PC-3 (cell line): ENCODE data around the gene CKS2. TPM values are rescaled to one million over a fixed set of nuclear protein-coding genes. Genes with fewer than 3 reads are reported as not detected.

Source experiments
- ATAC-seq: fragments of 200-7000 bp; cut with Tn5 transposase; 2 replicates; pipeline ENCODE4 v1.9.1; 2020; ENCODE audit warnings: mild to moderate bottlenecking, moderate library complexity
- BruUV-seq: library from RNA; stranded (reverse); fragments of 400-500 nt; replicated peaks from 2 replicates; lab custom pipeline; 2021; lab: Mats Ljungman, UMichigan
- CTCF ChIA-PET: fragments of 300-600 bp; sonication (Branson Sonifier 250); formaldehyde crosslinking; loops from one replicate; lab custom pipeline; 2022; ENCODE audit warnings: antibody characterized with exemption; lab: Charles Lee
- POLR2A ChIA-PET: fragments of 300-600 bp; sonication (Branson Sonifier 250); formaldehyde crosslinking; loops from one replicate; lab custom pipeline; 2022; ENCODE audit warnings: antibody characterized with exemption; ENCODE audit not compliant: unreplicated experiment; lab: Charles Lee
- DNase-seq: peaks from one replicate; pipeline ENCODE4 v3.0.0-alpha.2; 2015
- H2AFZ ChIP-seq: fragments of 300-600 bp; sonication (generic); 2 replicates; pipeline ENCODE4 v1.6.0; 2016; ENCODE audit warnings: antibody characterized with exemption, low read length
- H3F3A ChIP-seq: fragments of 300-600 bp; sonication (generic); one replicate; pipeline ENCODE4 v1.6.0; 2017; ENCODE audit warnings: antibody characterized with exemption, low read length, control low read depth, mild to moderate bottlenecking; ENCODE audit not compliant: unreplicated experiment
- H3K27ac ChIP-seq: fragments of 300-600 bp; sonication (generic); 2 replicates; pipeline ENCODE4 v1.5.1; 2016; ENCODE audit warnings: mild to moderate bottlenecking, low read length
- H3K27me3 ChIP-seq: fragments of 300-600 bp; sonication (generic); 2 replicates; pipeline ENCODE4 v1.6.1; 2016; ENCODE audit warnings: low read length, mixed read lengths
- H3K36me3 ChIP-seq: fragments of 300-600 bp; sonication (generic); 2 replicates; pipeline ENCODE4 v1.6.1; 2016; ENCODE audit warnings: low read depth, mixed run types, low read length, mixed read lengths
- H3K4me1 ChIP-seq: fragments of 300-600 bp; sonication (generic); 2 replicates; pipeline ENCODE4 v1.5.1; 2016; ENCODE audit warnings: low read length; ENCODE audit not compliant: insufficient read depth
- H3K4me2 ChIP-seq: fragments of 300-600 bp; sonication (generic); 2 replicates; pipeline ENCODE4 v1.6.0; 2016; ENCODE audit warnings: low read length
- H3K4me3 ChIP-seq: fragments of 300-600 bp; sonication (generic); 2 replicates; pipeline ENCODE4 v1.5.1; 2016; ENCODE audit warnings: mild to moderate bottlenecking, low read length, mixed read lengths
- H3K79me2 ChIP-seq: fragments of 300-600 bp; sonication (generic); 2 replicates; pipeline ENCODE4 v1.6.1; 2017; ENCODE audit warnings: low read length, mixed read lengths
- H3K9ac ChIP-seq: fragments of 300-600 bp; sonication (generic); 2 replicates; pipeline ENCODE4 v1.6.0; 2016; ENCODE audit warnings: mild to moderate bottlenecking, low read length
- H3K9me2 ChIP-seq: fragments of 300-600 bp; sonication (generic); replicated peaks from 2 replicates; pipeline ENCODE4 v1.6.1; 2016; ENCODE audit warnings: mixed run types, low read length, mixed read lengths
- H3K9me3 ChIP-seq: fragments of 300-600 bp; sonication (generic); 2 replicates; pipeline ENCODE4 v1.6.1; 2016; ENCODE audit warnings: low read length, mixed read lengths
- H4K20me1 ChIP-seq: fragments of 300-600 bp; sonication (generic); 2 replicates; pipeline ENCODE4 v1.6.1; 2016; ENCODE audit warnings: low read length, mixed read lengths
- CTCF ChIP-seq: fragments of 300-600 bp; sonication (generic); conservative IDR thresholded peaks from 2 replicates; pipeline ENCODE4 v1.5.1; 2017; ENCODE audit warnings: antibody characterized with exemption, low read depth, mild to moderate bottlenecking, low read length
- EZH2 ChIP-seq: fragments of 300-600 bp; sonication (generic); IDR thresholded peaks from one replicate; pipeline ENCODE4 v1.6.1; 2017; ENCODE audit warnings: antibody characterized with exemption, mild to moderate bottlenecking, low read length; ENCODE audit not compliant: unreplicated experiment
- EZH2phosphoT487 ChIP-seq: fragments of 300-600 bp; sonication (generic); IDR thresholded peaks from 2 replicates; pipeline ENCODE4 v1.6.1; 2018; ENCODE audit warnings: mild to moderate bottlenecking, antibody characterized with exemption, low read length, borderline replicate concordance
- intact Hi-C: fragments of 100-400 bp; cut with micrococcal nuclease; formaldehyde crosslinking; loops from 2 replicates; pipeline ENCODE4 v1.9.0; 2023
- total RNA-seq: library from RNA; depleted of rRNA; stranded (reverse); fragments of >200 nt; gene quantifications from 2 replicates; pipeline ENCODE4 v1.2.3, GENCODE V29; 2014

Gene CKS2
- total RNA-seq, 1 experiment from 2014 or later, result 147 TPM

- H3K27ac ChIP-seq, result no peak overlapping the region
- ATAC-seq, result no peak
- H3K79me2 ChIP-seq, result no peaks in the 10 kb centered on the region
- no peak overlapping the region for H3K4me2 ChIP-seq
- H3K9ac ChIP-seq, result no peak overlapping the region
- H2AFZ ChIP-seq, result no peak overlapping the region
- CTCF ChIA-PET, result no interaction called here
- DNase-seq, result no peak
- H3K4me3 ChIP-seq, result no peak overlapping the region
- H3K4me1 ChIP-seq, result no peaks in the 10 kb centered on the region
- no peaks in the 10 kb centered on the region for H3K9me2 ChIP-seq
- no peaks in the 10 kb centered on the region for H4K20me1 ChIP-seq
- H3F3A ChIP-seq, result no peaks in the 10 kb centered on the region
- POLR2A ChIA-PET, result no interaction called here
- no TSS peak for BruUV-seq
- TF ChIP-seq CTCF (no peak), EZH2phosphoT487 (no peak), EZH2 (no peak)
- no peaks in the 10 kb centered on the region; the same call in none of the 2 replicates for H3K36me3 ChIP-seq
- no peaks in the 10 kb centered on the region for H3K9me3 ChIP-seq
- intact Hi-C loops, result no loop called here
- H3K27me3 ChIP-seq, result no peaks in the 10 kb centered on the region
These were observed 45.8 kb downstream of the CKS2 start for GRCh38 chr9:89356782-89357181.

- no peak overlapping the region for H3K27ac ChIP-seq
- H3K79me2 ChIP-seq, result no peaks in the 10 kb centered on the region
- CTCF ChIA-PET, result no interaction called here
- no peaks in the 10 kb centered on the region for H3F3A ChIP-seq
- intact Hi-C loops, result no loop called here
- no peaks in the 10 kb centered on the region for H3K9me3 ChIP-seq
- H3K4me2 ChIP-seq, result no peak overlapping the region
- no peak overlapping the region for H3K4me3 ChIP-seq
- no peak for ATAC-seq
- H3K36me3 ChIP-seq, result no peaks in the 10 kb centered on the region; the same call in none of the 2 replicates
- no peaks in the 10 kb centered on the region for H3K4me1 ChIP-seq
- BruUV-seq, result no TSS peak
- TF ChIP-seq CTCF (no peak), EZH2 (no peak), EZH2phosphoT487 (no peak)
- no peaks in the 10 kb centered on the region for H4K20me1 ChIP-seq
- POLR2A ChIA-PET, result no interaction called here
- H3K9ac ChIP-seq, result no peak overlapping the region
- no peaks in the 10 kb centered on the region for H3K9me2 ChIP-seq
- no peaks in the 10 kb centered on the region for H3K27me3 ChIP-seq
- H2AFZ ChIP-seq, result no peak overlapping the region
- DNase-seq, result no peak
These were observed 46.6 kb downstream of the CKS2 start for GRCh38 chr9:89357331-89358197.

GRCh38 chr9:89358376-89358916, 47.5 kb downstream of the CKS2 start:
- BruUV-seq, result no TSS peak

More at GRCh38 chr9:89358376-89358916, 47.5 kb downstream of the CKS2 start:
- Histone ChIP-seq H3K9me2 (no peaks in the 10 kb centered on the region), H3K79me2 (no peaks in the 10 kb centered on the region), H3K4me3 (no peak overlapping the region), H3K27me3 (no peaks in the 10 kb centered on the region), H3K36me3 (no peaks in the 10 kb centered on the region; the same call in none of the 2 replicates), H3K4me2 (no peak overlapping the region), H3K9me3 (no peaks in the 10 kb centered on the region), H3K9ac (no peak overlapping the region), H3F3A (no peaks in the 10 kb centered on the region), H4K20me1 (no peaks in the 10 kb centered on the region), H2AFZ (no peak overlapping the region), H3K27ac (no peak overlapping the region), H3K4me1 (no peaks in the 10 kb centered on the region)
- no peak for ATAC-seq
- intact Hi-C loops, result no loop called here
- TF ChIP-seq EZH2phosphoT487, result no peak
- TF ChIP-seq CTCF, result no peak
- no peak for DNase-seq
- ChIA-PET POLR2A (no interaction called here), CTCF (no interaction called here)
